ENCODE data around the gene ANKMY1.
A peak's percentile ranks its signal among the peaks of the same experiment; 100 is the strongest.

The ANKMY1 gene

DNA sequence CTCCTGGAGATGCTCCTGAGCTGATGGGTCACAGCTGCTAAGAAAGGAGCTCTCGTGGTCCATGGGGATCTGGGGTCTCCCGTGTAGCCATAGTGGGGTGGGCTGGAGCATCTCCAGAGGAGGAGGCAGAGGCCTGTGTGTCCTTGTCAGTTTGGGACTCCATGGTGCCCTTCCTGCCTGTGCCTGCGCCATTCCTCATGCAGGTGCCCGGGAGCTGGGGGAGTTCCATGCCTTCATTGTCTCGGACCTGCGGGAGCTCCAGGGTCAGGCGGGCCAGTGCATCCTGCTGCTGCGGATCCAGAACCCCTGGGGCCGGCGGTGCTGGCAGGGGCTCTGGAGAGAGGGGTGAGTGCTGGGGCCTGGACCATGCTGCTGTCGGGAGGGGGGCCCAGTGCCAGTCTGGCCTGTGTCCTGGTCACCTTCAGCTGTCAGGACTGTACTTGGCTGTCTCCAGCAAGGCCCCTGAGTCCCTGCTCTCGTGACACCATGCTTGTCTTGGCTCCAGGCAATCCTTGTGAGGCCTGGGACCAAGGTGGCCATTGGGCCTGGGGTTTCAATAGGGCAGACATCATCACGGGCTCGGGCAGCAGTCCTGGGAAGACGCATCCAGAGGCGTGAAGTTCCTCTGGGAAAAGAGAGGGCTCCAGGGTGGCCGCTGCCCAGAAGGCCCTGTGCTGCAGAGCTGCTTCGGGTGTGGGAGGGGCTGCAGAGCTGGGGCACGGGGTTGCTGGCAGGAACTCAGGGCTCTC lies 36.1 kb upstream of the ANKMY1 start:
- no peak for DNase-seq

DNA sequence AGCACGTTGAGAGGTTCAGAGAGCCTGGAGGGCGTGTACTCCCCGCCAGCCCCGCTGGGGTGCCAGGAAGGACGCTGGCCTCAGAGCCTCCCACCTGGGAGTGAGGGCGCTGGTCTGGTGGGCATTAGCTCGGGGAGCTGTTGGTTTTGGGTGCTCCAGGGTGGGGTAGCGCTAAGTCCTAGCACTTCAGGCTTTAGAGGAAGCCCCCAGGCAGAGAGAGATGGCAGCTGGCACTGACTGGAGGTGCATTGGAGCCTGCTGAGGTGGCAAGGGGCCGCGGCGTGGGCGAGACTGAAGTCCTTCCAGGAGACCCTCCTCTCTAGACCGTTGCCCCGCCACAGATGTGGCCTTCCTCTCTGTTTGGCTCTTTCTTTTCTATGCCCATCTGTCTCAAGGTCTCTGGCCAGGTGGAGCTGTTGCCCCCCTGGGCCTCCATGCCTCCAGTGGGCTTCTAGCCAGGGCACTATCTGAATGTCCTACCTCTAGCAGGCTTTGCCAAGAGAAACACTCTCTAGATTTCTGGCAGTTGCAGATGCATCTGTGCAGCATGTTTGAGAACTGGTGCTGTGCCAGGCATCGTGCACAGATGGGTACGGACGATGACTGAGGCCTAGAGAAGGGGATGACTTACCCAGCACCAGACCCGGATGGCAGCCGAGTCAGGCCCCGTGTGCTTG lies 35.4 kb upstream of the ANKMY1 start:
- DNase-seq, result no peak

DNA sequence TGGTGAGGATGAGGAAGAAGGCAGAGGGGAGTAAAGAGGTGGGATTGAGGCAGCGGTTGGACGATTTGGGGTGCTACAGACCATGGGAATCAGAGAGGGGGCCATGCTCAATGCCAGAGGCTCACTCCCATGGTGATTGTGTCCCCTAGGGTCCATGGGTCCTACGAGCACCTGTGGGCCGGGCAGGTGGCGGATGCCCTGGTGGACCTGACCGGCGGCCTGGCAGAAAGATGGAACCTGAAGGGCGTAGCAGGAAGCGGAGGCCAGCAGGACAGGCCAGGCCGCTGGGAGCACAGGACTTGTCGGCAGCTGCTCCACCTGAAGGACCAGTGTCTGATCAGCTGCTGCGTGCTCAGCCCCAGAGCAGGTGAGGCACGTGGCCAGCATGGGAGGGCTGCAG lies 34.0 kb upstream of the ANKMY1 start:
- no peak for DNase-seq

DNA sequence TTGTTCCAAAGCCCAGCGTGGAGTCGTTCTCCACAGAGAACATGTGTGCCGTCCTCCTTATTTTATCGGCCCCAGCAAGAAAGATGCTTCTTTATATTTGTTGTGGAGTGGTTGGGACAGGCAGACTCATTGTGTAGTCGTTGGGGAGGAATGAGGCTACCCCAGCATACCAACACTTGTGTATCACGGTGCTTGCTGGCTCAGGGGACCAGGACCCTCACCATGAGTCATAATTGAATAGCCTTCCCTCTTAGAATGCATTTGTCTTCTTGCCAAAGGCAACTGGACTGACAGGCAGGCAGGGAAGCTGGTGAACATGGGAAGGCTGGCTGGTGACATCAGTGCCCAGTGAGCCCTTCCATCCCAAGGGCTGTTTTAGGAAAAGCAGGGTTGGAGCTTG lies 33.4 kb upstream of the ANKMY1 start:
- no peak for DNase-seq

DNA sequence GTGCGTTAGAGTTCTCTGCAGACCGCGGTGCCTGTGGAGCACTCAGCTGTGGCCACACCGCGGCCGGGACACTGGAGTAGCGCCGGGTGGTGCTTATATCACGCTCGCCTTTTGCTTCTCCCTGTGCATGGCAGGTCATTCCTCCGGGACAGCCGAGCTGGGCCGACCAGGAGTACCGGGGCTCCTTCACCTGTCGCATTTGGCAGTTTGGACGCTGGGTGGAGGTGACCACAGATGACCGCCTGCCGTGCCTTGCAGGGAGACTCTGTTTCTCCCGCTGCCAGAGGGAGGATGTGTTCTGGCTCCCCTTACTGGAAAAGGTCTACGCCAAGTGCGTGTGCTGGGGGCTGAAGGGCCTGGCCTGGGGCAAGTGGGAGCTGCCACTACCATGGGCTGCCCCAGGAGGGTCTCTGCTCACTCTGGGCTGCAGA lies 32.9 kb upstream of the ANKMY1 start:
- no peak for DNase-seq

DNA sequence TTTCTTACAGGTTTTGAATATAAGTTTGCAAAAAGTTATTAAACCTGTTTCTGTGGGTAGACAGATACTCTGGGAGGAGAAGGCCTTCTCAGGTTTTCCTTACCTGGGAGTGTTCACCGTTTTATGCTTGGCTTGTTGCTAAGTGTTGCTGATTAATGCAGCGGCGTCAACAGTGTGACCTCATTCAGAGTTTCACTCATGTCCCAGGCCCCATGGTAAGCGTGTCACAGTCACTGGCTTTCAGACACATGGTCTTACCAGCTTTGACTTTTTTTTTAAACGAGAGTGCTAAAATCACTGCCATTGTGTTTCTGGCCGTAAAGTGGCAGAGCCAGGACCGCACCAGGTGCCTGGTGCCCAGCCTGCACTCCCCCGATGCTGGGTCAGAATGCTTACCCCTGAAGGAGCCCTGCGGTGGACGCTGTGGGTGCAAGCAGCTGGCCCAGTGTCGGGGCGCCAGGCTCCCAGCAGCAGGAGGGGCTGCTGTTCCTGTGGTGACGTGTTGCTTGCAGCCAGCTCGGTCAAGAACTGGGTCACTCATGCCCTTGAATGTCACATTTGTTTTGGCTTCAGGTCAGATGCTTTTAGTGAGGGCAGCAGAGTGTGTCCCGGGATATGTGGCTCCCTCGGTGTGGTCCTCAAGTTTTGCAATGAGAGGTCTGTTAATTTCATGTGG lies 32.2 kb upstream of the ANKMY1 start:
- DNase-seq, result no peak

DNA sequence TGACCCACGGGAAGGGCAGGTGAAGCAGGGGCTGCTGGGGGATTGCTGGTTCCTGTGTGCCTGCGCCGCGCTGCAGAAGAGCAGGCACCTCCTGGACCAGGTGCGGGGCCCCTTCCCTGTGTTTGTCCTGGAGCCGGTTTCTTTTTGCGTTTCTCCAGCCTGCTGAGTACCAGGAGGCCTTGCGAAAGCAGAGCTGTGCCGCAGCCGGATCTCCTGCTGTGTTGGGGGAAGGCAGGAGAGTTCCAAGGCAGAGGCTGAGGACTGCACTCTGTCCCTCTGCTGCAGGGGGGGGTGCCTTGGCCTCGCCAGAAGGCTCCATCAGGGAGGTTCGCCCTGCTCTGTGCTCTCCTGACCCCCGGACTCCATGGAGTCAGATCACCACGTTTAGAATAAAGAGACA lies 31.6 kb upstream of the ANKMY1 start:
- no peak for DNase-seq

DNA sequence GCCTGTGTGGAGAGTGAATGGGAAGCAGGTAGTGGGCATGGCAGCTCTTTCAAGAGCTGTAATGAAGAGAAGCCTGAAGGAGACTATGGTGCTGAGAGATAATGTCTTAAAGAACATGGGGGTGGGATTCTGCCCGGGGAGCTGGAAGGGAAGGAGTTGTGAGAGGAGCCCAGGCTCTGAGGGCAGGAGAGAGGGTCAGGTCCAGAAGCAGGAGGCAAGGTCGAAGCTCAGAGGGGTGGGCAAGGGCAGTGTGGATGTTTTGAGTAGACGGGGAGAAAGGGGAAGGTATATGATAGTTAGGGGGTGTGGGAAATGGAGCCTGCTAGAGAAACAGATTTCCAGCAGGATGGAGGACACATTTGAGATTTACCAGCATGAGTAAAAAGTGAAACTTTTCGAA lies 30.9 kb upstream of the ANKMY1 start:
- no peak for DNase-seq

DNA sequence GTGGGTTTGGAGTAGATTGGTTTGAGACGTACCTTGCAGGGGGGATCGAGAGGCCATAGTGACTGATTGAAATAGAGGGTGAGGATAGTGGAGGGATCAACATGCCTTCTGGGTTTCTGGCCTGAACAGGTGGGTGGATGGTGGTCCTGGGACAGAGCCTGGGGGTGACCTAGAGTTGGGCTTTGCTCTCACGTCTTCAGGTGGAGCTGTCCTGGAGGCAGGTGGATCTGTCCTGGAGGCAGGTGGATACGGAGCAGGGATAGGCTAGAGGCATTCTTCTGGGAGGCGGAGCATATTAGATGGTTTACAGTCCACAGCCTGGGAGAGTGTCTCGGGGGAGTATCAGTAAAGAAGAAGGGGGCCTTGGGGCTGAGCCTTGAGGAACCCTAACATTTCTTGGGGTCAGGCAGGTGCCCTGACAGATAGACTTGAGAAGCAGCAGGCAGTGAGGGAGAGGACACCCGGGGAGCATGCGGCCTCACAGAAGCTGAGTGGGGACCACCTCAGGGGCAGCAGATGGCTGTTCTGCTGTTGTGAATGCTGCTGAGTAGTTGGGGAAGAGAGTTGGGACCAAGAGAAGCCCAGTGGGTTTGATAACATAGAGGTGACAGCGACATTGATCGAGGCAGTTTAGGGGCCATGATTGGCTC lies 30.3 kb upstream of the ANKMY1 start:
- no peak for DNase-seq

DNA sequence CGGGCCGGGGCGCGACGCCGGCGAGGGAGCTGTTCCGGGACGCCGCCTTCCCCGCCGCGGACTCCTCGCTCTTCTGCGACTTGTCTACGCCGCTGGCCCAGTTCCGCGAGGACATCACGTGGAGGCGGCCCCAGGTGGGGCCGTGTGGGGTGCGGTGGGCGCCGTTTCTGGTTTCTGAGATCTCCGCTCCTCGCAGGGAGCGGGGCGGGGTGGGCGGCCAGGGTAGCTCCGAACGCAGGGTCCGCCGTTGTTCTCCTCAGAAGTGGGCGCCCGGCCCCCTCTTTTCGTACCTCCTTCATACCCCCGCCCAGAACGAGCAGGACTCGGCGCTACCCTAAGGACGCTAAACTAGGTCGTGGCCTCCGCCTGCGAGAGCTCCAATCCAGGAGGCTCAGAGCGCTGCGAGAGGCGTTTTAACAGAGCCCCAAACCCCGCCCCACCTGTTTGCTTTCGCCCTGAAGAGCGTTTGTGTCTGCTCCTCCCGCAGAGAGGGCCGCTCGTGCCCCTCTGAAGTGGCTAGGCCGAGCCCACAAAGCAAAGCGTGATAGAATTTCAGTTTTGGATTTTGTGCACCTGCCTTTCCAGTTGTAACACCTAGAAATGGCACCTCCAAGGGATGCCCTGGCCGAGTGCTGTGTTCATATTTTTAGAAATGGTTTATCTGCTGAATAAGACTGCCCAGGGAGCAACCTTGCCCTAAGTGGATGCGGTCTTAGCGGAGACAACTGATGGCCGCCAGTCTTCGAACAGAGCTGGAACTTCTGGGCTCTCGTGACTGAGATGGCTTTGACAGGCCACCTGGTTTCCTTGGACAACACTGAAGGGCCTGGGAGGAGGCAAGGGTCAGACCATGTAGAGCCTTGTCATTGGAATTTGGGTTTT lies 29.4 kb upstream of the ANKMY1 start:
- peak; percentile 64 for DNase-seq

DNA sequence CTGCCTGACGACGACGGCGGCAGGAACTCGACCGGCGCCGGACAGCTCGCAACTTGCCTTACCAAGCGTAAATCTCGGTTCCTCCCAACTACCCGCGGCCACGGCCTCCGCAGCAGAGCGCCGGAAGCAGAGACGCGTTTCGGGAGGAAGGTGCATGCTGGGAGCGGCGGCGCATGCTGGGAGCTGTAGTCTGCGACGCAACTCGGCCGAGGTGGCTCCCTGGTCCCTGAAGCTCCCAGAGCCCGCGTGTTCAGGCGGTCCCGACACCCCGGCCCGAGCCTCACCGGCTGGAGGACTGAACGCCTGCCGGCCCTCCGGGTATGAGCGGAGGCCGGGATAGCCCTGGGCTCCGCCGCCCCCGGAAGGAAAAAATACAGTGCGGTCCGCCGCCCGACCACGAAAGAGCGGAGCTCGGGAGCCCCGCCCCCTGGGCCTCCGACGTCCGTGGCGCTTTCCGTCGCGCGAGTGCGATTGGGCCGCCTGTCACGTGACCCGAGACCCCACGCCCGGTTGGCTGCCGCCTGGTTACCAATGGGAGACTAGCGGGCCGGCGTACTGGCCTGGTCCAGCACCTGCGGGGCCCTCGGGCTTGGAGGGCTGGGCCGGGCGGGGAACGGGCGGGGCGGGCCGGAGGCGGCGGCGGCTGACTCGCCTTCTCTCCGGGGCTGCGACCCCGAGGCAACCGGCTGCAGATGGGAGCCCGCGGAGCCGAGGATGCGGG lies 28.6 kb upstream of the ANKMY1 start, which contains the start of gene CAPN10:
TSS of gene CAPN10 (plus strand) at position 537 of the 721 bp plus-strand sequence. CDS start at position 715, 178 bp downstream.
- peak; percentile 98 for DNase-seq

DNA sequence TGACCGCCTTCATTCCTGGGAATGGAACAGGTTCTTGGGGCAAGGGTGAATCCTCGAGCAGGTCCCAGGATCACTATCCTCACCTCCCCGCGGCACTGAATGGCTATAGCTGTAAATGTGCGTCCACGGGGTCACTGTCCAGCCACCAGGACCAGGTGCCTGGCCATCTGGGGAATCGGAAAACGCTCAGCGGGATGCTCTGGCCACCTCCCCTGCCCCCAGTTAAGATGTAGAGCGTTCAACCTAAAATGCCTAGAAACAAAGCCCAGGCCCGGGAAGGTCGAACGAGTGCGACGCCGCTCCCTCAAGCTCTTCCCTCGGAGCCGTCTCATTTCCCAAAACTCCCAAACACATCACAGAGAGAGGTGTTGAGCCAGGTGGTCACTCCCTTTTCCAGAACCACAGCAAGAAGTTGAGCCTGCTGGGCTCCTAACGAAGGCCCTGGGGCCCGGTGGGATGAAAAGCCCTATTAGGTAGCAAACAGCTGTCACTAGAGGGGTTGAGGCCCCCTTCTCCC lies 28.0 kb upstream of the ANKMY1 start:
- no peak for DNase-seq

DNA sequence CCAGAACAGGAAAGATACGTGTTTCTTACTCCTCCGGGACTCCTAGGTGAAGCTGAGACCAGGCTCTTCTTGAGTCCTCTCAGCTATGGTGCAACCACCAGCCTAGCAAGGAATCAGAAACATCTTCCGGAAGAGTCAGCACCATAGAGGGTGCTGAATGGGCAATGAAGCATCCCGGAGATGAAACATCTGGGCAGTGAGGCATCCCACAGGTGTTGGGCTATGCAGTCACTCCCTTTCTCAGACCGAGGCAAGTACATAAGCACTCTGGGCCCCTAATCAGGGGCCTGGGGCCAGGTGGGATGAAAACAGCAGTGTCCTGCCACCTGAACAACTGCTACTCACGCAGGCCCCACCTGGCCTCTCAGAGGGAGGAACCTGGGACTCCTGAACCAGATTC lies 27.3 kb upstream of the ANKMY1 start:
- DNase-seq, result no peak

DNA sequence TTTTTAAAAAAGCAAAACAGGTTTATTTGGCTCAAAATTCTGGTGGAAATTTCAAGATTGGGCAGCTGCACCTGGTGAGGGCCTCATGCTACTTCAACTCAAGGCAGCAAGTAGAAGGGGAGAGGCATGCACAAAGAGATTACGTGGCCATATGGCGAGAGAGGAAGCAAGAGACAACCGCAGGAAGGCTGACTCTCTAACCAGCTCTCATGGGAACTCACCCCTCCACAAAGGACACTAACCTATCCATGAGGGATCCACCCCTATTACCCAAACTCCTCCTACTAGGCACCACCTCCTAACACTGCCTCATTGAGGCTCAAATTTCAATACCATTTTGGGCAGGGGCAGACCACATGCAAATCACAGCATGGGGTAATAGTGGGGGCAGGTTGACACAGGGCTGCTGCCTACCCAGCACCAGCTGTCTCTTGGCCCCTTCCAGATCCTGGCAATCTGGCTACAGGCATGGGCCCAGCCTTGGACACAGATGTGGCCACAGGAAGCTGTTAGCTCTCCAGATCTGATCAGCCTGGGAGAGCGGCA lies 26.8 kb upstream of the ANKMY1 start:
- DNase-seq, result peak; percentile 62

DNA sequence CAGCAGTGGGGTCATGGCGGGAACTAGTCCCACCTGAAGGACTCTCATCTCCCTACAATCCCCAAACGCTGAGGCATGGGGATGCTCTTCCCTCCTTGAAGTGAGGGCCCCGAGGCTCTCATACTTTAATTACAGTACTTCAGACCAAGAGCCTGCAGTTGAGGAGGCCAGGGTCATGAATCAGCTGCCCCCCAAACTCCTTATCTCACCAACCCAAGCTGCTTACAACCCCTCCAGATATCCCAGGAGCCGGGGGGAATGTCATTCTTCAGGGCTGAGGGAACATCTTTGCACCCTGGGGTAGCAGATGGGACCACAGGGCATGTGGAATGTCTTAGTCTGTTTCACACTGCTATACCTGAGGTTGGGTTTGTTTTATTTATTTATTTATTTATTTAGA lies 26.0 kb upstream of the ANKMY1 start:
- DNase-seq, result no peak

DNA sequence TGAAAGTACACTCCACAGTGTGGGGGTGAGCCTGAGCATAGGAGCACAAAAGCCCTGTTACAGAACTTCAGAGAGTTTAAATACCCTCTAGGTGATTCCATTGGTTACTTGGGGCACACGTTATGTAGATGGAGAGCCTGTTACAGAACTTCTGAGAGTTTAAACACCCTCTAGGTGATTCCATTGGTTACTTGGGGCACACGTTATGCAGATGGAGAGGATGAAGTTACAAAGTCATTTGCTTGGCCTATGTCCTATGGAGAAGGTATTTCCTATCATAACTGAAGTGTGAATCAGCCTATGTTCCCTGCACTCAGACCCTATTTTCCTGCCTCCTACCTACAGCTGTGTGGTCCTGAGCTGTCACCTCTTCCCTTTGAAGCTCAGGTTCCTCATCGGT lies 25.0 kb upstream of the ANKMY1 start:
- no peak for DNase-seq

DNA sequence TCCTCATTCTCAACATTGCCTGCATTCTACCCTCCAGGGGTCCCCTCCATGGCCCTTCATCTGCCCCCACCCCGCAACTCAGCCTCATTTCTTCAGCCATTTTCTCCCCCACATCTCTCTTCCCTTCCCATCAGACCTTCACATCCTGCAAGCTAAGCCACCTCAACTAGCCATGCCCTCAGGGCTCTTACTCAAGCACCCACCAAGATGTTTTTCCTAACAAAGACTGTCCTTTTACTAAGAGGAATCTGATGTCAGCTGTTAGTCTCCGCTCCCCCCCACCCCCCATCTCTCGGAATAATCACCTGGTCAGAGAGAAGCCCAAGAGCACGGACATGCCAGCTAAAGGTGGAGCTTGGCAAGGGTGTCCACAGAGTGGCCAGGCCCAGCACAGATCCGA lies 24.0 kb upstream of the ANKMY1 start:
- no peak for DNase-seq

DNA sequence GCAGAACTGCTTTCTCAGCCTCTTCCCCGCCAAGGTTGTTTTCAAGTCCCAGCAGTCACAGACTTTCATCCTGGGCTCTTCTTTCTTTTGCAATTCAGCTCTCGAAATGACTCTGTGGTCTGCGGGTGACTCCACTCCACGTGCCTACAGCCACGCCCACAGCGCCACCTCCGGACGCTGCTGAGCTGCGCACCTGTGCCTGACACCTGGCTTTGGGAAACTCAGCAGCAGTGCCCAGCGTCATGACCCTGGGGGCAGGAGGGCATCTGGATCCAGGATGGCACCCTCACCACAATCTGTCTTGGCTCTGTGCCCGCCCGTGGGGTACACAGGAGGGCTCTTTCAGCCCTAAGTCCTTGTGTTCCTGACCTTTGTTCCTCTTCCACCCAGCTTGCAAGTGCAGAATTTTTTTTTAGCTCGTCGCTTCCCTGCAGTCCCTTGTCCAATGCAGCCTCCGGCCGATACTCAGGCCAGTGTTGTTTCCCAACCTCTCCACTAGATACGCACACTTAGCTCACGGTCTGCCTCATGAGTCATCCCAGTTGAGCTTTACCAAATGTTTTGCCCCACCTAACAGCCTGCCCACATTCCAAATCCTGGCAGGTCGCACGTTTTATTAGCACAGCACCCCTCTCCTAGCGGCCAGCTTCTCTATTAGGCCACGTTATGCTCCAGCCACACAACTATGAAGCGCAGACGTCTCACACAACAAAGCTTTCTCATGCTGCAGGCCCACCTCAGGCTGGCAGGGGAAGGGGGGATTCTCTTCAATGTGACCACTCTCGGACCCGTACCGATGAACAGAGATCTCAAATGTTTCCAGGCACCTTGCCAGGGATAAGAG lies 22.2 kb upstream of the ANKMY1 start:
- DNase-seq, result peak; percentile 91

DNA sequence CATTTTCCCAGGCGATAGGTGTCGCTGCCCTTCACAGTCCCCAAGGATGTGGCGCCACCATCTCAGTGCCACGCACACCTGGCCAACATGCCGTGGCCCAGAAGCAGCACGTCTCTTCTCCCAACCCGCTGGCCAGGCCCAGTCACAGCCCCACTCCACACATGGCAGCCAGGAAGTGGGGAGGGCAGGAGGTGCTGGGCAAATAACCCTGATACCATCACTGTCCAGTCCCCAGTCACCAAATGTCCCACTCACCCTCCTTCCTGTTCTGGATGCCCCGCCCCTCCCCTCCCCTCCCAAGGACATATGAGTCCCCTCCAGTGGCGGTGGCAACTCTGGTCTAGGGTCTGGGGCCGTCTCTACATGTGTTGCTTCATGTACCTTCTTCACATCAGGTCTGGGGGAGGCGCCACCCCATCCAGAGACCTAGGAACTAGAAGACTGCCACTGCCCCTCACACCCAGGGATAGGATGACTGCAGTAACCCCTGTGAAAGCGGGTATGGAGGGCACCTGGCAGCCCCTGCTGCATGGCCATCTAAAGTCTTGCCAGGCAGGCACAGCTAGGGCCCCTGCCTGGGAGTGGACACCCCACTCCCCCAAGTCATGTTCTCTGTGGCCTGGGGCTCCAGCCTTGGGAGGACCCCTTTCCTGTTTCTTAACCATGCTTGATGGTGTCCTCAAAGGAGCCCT lies 21.4 kb upstream of the ANKMY1 start:
- no peak for DNase-seq

DNA sequence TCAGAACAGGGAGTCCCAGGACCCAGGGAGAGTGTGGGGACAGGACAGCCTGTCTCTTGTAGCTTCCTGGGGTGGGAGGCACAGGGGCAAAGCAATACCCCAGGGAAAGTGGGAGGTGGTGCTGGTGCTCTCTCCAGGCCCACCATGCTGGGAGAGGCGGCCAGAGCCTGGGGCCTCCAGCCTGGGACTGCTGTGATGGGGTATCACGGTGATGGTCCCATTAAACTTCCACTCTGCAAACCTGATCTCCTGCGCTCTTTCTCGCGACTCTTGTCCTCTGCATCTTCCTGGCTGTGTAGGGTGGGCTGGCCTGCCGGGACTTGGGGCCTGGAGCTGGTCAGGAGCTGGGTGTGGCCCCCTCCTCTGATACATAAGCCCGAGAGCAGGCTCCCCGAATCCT lies 20.7 kb upstream of the ANKMY1 start:
- no peak for DNase-seq

Data from activated CD4-positive, alpha-beta T cell treated with anti-CD3 and anti-CD28 coated beads, Interleukin-10, Interleukin-2, amounts not matched to agents 100 ng/mL and 50 ng/mL, durations not matched to agents 16 hours and 8 hours (primary cell).